GM18499 (cell line): ENCODE data around the gene CCL11.
"Not testable (repeated sequence)": the region's sequence is repeated elsewhere in the genome, so short reads cannot be mapped to it uniquely, and the experiment has no call there.

Source experiments
- ATAC-seq: cut with Tn5 transposase; IDR thresholded peaks from one replicate; pipeline ENCODE4 v1.9.1; 2021; ENCODE audit warnings: moderate number of reproducible peaks; ENCODE audit not compliant: insufficient read depth, unreplicated experiment

The CCL11 gene

GRCh38 chr17:34305061-34305460 is 19.5 kb downstream of the CCL11 start:
- no peak for ATAC-seq

GRCh38 chr17:34305606-34306005 is 20.1 kb downstream of the CCL11 start:
- no peak for ATAC-seq

GRCh38 chr17:34306466-34306865 is 20.9 kb downstream of the CCL11 start:
- ATAC-seq = no peak

- no peak for ATAC-seq
Observed at GRCh38 chr17:34307110-34307509, 21.6 kb downstream of the CCL11 start.

- ATAC-seq = no peak
Observed at GRCh38 chr17:34308371-34308770, 22.8 kb downstream of the CCL11 start.

GRCh38 chr17:34311291-34311690 is 25.7 kb downstream of the CCL11 start:
- ATAC-seq = no peak

GRCh38 chr17:34312080-34312479 is 26.5 kb downstream of the CCL11 start:
- ATAC-seq = no peak

- no peak for ATAC-seq
Observed at GRCh38 chr17:34313164-34313563, 27.6 kb downstream of the CCL11 start.

- no peak for ATAC-seq
Observed at GRCh38 chr17:34314279-34314678, 28.7 kb downstream of the CCL11 start.

- ATAC-seq = no peak
Observed at GRCh38 chr17:34318474-34318873, 32.9 kb downstream of the CCL11 start.

GRCh38 chr17:34319039-34319483 is 33.5 kb downstream of the CCL11 start, which contains the start of gene CCL8:
CCL8 (plus strand) TSS chr17:34319435; CDS start chr17:34319502, 67 bp downstream.
- ATAC-seq = no peak

- no peak for ATAC-seq
Observed at GRCh38 chr17:34321964-34322363, 36.4 kb downstream of the CCL11 start.

- not testable (repeated sequence) for ATAC-seq
Observed at GRCh38 chr17:34327580-34327979, 42.0 kb downstream of the CCL11 start.

GRCh38 chr17:34337701-34338100 is 52.2 kb downstream of the CCL11 start:
- no peak for ATAC-seq
